HG02798 (cell line): Measurements from ENCODE around the gene USP24.

Experiments
- ATAC-seq: cut with Tn5 transposase; IDR thresholded peaks from one replicate; pipeline ENCODE4 v1.9.1; 2021; ENCODE audit warnings: mild to moderate bottlenecking; ENCODE audit not compliant: unreplicated experiment, poor library complexity

Gene USP24

DNA sequence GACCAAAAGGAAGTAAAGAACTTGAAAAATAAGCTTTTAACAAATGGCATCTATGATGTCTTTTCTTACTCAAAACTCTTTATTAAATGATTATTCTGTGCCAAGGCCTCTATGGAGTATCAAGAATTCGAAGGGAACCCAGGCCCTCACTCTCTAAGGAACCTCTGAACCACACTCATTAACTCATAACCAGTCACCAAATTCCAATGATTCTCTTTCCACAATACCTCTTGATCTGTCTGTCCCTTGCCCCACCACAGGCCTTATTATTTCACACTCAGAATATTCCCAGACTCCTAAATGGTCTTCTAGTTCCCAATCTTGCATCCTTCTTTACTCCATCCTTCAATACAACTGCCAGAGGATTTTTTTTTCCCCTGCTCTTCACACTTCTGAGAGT is 138.8 kb downstream of the USP24 start:
- ATAC-seq = no peak

DNA sequence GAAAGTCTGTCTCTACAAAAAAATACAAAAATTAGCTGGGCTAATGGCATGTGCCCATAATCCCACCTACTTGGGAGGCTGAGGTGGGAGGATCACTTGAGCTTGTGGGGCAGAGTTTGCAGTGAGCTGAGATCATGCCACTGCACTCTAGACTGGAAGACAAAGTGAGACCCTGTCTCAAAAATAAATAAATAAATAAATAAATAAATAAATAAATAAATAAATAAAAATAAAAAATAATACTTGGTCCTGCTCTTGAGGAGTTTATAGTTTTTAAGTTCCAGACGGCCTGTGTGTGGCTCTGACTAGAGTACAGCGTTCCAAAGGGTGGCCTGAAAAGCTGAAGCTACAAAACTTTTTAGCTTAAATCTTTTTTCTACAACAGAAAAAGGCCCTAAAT is 140.7 kb downstream of the USP24 start:
- no peak for ATAC-seq

DNA sequence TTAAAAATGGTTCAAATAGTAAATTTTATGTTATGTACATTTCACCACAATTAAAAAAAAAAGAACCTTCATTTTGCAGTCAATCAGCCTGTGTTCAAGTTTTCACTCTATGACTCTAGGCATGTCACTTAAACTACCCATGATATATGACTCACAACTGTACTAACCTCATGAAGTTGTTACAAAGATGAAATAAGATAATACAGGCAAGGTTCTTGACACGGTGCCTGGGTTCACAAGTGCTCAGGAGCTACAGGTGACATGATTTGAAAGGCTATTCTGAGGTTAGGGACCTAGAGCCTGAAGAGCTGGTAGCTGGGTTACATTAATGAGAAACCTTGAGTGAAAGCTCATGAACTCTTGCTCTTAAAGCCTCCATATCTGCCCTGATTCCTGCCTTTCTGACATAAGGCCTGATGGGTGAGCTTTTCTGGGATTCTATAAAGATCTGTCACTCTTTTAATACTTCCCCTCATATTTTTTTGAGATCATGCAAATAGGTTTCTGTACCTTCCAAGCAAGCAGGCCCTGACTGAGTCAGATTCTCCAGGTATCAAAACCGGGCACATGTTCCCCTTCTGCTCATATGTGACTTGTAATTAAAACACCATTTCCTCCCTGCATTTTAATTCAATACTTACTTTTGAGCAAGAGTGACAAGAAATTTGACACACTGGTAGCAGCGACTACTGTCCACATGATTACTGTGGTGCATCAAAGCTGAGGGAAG is 141.8 kb downstream of the USP24 start:
- no peak for ATAC-seq

DNA sequence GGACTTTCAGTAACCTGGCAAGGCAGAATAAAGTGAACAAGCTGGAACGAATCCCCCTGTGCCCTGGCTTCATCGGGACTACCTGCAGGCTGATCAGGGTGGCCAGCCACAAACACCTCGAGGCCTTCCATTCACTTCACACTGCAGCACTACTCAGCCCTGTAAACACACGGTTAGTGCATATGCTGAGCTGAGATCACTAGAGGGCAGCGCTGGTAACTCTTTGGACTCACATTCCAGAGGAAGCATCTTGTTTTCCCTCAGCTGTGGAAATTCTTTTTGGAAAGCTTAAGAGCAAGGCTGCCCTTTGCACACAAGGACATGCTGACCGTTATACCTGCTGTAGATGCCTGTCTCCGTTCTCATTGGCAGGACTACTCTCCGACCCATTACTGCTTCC is 143.7 kb downstream of the USP24 start:
- no peak for ATAC-seq

DNA sequence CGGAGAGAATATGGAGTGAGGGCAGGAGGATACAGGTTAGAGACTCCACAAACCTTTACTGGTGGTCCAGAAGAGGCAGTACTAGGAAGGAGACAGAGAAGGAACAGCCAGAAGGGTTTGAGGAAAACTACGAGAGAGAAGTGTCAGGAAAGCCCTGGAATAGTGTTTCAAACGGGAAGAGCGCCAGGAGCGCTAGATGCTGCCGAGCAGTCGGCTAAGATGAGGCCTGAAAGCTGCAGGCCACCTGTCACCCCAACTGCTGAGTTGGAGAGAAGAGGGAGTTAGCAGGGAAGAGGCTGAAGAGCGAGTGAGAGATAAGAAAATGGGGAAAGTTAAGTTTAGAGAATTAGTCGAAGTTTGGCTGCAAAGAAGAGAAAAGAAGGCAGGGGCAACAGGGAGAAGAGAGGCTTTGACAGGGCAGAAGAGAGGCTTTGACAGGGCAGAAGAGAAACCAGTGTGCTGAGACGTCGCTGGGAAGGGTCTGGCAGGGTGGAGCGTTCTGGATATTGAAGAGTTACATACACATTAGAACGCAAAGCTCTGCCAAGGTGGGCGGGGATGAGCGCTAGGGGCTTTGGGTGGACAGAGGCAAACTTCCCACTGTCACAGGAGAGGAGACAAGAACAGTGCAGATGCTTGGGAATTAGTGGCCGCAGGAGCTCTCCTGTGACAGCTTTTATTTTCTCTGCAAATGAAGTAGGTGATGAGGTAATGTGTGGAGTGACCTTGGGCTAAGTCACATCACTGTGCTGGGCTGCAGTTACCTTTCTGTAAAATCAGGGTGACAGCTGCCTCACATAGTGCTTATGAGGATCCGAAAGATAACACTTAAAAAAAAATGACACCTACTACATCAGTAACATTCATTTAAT is 144.6 kb downstream of the USP24 start:
- no peak for ATAC-seq

DNA sequence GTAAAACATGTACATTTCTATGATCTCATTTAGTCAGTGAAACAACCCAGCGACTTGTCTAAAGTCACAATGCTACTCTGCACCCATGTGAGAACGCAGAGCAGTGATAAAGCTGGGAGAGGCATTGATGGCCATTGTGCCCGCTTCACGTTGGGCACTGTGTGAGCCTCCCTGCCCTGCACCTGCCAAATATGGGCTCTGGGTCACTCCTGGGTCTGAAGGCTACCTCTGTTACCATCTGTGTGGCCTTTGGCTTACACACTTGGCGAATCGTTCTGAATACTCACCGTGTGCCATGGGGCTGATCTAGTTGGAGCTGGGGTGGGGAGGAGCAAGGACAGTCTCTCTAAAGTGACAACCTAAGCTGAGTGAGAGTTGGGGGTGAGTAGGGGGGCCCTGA is 145.9 kb downstream of the USP24 start:
- ATAC-seq = no peak

DNA sequence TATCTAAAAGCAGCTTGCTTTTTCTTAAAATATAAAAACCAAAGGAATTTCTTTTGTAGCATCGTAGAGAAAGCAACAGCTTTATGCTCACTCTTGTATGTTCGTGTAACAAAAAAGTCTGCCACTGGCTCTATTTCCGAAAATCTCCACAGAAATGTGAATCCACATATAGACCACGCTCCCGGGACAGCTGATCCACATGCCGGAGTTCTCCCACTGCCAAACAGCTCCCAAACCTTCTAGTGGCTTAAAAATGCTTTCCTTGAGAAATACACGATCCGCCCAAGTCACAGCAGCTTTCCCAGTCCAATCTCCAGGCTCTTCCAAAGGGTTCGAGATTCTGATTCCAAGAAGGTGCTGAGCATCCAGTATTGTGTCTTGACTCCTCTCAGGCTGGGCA is 146.5 kb downstream of the USP24 start:
- no peak for ATAC-seq

DNA sequence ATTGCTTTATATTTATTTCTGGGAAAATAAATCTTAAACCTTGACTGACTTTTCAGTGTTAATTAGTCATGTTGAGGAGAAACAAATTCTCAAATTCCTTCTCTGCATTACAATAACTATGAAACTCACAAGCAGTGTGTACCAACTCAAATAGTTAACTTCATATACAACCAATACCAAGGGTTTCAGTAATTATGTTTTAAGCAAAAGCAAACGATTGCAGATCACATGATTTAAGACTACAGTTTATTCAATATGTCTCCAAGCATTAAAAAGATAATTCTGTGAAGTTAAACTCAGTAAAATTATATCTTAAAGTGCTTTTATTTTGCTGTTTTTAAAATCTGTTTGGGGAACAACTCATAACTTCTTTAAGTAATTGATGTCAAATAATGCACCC is 147.2 kb downstream of the USP24 start:
- no peak for ATAC-seq

DNA sequence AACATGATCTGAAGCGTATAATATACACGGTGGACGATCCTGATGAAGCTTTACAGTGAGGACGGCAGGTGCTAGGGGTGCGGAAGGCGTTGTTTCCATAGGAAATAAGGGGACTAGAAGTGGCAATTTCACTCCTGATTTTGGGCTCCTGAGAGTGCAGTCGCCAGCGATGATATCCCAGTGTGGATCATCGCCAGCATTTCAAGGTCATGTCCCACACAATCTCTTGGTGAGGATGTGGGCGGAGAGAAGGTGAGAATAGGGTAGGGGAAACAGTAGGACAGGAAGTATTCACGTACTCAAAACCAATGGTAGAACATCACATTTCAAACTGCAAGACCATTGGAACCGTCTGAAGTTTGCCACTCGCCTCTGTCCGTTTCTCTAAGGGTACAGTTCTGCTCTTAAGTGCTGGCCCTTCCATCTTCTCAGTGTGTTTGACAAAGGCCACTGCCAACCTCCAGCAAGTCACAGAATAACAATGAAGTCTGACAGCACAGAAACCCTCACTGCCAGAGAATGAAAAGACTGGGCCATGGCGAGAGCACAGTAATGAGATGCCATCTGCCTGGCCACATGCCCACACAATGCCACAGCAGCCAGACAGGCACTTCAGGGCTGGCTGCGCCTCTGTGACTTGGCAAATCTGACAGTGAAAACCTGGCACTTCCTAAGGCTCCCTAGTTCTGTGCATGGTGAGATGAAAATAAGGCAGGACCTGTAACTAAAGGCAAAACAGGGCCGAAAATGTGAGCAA is 148.0 kb downstream of the USP24 start:
- ATAC-seq = no peak

DNA sequence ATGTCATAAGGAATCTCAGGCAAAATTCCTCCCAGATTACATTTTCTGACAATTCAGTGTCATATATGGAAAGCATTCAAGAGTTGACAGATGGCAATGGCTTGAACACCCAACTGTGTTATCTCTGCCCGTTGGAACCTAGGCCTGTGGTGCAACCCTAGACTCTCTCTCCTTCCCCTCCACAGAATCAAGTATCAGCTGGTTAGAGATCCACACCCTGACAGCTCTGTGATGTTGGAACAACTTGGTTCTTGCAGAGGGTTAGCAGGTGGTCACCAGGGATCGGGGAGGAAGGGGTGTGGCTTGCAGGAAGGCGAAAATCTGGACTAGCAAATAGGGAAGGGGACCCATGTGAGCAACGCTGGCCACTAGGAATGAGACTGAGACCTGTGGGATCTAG is 149.5 kb downstream of the USP24 start:
- ATAC-seq = no peak

DNA sequence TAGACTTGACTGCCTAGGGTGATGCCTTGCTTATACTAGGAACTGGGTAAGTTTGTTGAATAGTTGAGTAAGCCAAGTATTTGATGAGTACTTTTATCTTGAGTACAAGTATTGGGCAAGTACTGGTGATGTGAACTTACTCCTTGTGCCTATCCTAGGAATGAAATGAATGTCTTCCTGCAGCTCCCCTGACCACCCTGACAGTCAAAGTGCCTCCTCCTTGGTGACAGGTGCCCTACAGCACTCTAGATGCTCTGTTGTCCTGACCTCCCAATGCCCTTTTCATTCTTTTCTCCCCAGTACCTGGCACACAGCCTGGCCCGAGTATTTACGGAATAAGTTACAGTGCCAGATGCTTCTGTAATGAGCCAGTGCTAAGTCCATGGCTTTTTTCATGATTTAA is 150.3 kb downstream of the USP24 start:
- no peak for ATAC-seq

DNA sequence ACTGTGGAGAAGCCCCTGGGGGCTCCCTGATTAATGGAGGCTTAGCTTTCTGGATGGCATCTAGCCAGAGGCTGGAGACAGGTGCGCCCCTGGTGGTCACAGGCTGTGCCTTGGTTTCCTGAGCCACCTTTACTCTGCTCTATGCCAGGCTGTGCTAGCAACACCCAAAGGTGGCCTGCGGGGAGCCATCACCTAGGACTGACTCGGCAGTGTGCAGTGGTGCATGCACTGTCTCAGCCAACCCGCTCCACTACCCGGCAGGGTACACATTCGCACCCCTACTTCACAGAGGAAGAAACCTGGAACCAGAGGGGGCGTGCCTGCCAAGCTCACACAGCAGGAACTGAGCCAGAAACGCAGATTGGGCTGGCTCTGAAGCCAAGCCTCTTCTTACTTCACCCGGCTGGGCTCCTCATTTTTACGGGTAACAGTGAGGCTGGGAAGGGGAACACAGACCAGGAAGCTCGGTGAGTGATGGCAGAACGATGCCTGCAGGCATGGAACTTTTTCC is 151.0 kb downstream of the USP24 start:
- peak; percentile 51 for ATAC-seq

DNA sequence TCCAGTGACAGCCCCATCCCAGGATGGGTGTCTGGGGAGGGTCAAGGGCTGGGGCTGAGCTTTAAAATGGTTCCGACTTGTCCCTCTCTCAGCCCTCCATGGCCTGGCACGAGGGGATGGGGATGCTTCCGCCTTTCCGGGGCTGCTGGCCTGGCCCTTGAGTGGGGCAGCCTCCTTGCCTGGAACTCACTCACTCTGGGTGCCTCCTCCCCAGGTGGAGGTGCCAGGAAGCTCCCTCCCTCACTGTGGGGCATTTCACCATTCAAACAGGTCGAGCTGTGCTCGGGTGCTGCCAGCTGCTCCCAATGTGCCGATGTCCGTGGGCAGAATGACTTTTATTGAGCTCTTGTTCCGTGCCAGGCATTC is 151.6 kb downstream of the USP24 start:
- ATAC-seq = no peak

DNA sequence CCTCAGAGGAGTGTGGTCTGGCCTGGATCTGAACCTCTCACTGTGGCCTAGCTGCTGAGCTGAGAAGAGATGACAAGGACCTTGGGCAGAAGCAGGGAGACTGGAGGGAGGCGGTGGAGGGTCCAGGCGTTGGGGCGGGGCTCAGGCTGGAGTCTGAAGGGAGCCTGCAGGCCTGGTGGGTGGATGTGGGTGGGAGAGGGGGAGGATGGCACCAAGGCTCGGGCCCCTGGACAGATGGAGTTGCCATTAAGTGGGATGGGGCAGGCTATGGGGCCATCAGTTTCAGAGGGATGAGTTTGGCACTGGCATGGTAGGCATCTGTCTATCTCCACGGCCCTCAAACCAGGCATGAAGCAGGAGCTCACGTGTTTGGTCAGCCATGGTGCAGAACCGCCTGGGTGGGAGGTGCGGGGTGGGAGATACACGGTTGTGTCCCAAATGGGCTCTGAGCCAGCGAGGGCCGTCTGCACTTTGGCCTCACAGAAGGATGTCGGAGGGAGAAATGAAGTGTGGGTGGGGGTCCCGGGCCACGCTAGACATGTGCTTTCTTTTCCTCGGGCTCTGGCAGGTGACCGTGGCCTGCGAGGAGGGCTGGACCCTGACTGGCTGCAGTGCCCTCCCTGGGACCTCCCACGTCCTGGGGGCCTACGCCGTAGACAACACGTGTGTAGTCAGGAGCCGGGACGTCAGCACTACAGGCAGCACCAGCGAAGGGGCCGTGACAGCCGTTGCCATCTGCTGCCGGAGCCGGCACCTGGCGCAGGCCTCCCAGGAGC is 152.2 kb downstream of the USP24 start:
- no peak for ATAC-seq

DNA sequence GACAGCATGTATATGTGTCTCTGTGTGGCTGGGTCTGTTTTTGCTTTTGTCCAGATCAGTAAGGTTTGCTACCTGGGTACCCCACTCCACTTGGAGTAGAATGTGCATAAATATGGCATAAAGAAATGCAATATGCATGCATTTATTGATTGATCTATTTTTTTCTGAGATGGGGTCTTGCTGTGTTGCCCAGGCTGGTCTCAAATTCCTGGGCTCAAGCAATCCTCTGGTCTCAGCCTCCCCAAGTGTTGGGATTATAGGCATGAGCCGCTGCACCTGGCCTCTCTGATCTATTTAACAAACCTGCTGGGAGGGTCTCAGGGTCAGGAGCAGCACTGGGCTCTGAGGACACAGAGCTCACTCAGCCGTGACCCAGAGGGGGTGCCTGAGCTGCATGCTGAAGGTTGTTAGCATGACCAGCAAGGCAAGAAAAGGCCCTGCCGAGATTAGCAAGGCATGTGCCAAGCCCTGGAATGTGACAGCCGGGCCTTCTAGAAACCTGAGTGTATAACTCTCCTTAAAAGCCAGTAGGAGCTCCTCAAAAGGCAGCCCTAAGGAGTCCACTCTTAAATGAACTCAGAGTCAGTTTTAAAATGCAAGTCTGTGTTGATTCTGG is 153.3 kb downstream of the USP24 start:
- no peak for ATAC-seq

DNA sequence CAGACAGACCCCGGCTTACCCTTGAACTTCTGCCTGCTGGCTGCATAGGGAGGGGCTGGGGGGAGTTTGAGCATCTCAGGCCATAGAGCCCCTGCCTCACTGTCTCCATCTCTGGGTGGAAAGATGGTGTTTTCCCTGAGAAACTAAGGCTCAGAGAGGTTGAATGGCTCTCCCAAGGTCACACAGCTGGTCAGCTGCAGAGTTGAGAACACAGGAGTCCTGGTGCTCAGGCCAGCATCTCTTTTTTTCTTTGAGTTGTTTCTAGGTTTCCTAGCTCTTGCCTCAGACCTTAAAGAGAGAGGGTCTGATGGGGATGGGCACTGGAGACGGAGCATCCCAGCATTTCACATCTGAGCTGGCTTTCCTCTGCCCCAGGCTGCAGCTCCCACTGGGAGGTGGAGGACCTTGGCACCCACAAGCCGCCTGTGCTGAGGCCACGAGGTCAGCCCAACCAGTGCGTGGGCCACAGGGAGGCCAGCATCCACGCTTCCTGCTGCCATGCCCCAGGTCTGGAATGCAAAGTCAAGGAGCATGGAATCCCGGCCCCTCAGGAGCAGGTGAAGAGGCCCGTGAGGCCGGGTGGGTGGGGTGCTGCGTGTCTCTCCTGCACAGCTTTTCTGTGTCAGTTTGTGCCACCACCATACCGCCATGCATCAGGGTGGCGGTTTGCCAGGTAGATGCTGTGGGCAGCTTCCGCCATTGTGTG is 154.0 kb downstream of the USP24 start:
- no peak for ATAC-seq

DNA sequence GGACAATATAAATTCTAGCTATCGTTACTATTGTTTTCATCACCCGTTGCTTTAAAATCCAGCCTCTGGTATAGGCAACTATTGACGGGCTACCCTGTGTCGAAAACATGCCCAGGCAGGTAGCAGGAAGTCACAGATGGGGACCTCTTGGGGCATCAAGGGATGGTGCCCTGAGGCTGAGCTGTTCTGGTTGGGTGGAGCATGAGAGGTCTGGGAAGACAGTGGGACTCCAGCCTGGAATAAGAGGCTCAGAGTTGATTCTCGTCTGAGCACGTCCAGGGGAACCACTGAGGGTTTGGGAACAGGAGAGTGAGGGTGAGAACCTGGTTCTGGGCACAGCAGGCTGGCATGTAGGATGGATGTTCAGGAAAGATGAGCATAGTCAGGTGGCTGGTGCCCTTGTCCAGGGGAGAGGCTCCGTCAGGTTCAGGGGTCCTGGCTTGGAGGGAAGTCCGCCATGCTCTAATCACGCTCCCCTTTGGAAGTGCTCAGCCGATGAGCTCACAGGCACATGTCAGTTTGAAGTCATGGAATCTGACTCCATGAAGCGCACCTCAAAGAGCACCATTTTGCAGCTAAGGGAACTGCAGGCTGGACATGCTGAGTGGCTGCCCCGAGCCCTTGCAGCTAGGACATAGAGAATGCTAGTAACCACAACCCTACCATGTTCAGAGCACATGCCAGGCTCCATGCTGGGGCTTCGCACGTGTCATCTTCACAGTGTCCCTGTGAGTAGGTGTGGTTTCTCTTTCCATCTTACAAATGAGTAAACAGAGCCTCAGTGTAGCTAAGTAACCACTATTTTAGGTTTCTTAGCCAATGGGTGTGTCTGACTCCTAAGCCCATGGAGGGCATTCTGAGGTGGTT is 154.8 kb downstream of the USP24 start:
- ATAC-seq = no peak
